B cell (primary cell): ENCODE measurements around the gene TAMALIN.

Experiments
- EZH2 ChIP-seq: IDR thresholded peaks from 2 replicates; pipeline ENCODE4 v1.6.1; 2012; ENCODE audit warnings: borderline replicate concordance, low read depth, mild to moderate bottlenecking, moderate library complexity, low read length; ENCODE audit not compliant: insufficient read depth, poor library complexity, severe bottlenecking
- TF ChIP-seq, protein P1 (sequence below): fragments of 200-600 bp; IDR thresholded peaks from one replicate; pipeline ENCODE4 v1.8.0; 2022; ENCODE audit warnings: antibody characterized with exemption, mild to moderate bottlenecking

- TF ChIP-seq, protein P1, sequence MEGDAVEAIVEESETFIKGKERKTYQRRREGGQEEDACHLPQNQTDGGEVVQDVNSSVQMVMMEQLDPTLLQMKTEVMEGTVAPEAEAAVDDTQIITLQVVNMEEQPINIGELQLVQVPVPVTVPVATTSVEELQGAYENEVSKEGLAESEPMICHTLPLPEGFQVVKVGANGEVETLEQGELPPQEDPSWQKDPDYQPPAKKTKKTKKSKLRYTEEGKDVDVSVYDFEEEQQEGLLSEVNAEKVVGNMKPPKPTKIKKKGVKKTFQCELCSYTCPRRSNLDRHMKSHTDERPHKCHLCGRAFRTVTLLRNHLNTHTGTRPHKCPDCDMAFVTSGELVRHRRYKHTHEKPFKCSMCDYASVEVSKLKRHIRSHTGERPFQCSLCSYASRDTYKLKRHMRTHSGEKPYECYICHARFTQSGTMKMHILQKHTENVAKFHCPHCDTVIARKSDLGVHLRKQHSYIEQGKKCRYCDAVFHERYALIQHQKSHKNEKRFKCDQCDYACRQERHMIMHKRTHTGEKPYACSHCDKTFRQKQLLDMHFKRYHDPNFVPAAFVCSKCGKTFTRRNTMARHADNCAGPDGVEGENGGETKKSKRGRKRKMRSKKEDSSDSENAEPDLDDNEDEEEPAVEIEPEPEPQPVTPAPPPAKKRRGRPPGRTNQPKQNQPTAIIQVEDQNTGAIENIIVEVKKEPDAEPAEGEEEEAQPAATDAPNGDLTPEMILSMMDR: no peak
- no peak for TF ChIP-seq EZH2
Observed at GRCh38 chr12:52046859-52047258, 40.1 kb downstream of the TAMALIN start.
